Endothelial cell of umbilical vein (primary cell): ENCODE results near the gene WDPCP.

Experiments
- CTCF ChIP-seq, 2 donors: IDR thresholded peaks; 1 replicate in 1 of 2; 2 replicates in 1 of 2; pipeline ENCODE4 v1.5.1; 2011; ENCODE audit warnings: low read length in 2 of 2, mild to moderate bottlenecking in 2 of 2, moderate library complexity in 2 of 2, control low read depth in 1 of 2, inconsistent platforms in 1 of 2, low read depth in 1 of 2; ENCODE audit not compliant: insufficient read depth in 1 of 2; ENCODE audit errors: extremely low read depth in 1 of 2
- EZH2 ChIP-seq: IDR thresholded peaks from 2 replicates; pipeline ENCODE4 v1.6.1; 2012; ENCODE audit warnings: borderline replicate concordance, low read depth, mild to moderate bottlenecking, moderate library complexity, low read length, inconsistent platforms; ENCODE audit not compliant: severe bottlenecking
- FOS ChIP-seq: IDR thresholded peaks from 2 replicates; pipeline ENCODE4 v1.6.1; 2011; ENCODE audit warnings: mild to moderate bottlenecking, low read length, moderate library complexity, borderline replicate concordance; ENCODE audit not compliant: insufficient read depth
- GATA2 ChIP-seq: IDR thresholded peaks from 2 replicates; pipeline ENCODE4 v1.7.0; 2011; ENCODE audit warnings: low read depth, mild to moderate bottlenecking, moderate library complexity, mixed read lengths, low read length; ENCODE audit not compliant: insufficient read length, insufficient read depth
- JUN ChIP-seq: IDR thresholded peaks from 2 replicates; pipeline ENCODE4 v1.6.1; 2011; ENCODE audit warnings: borderline replicate concordance, low read depth; ENCODE audit not compliant: insufficient read length, insufficient read depth
- MAX ChIP-seq: IDR thresholded peaks from 2 replicates; pipeline ENCODE4 v1.6.1; 2011; ENCODE audit not compliant: insufficient read depth, insufficient read length
- MYC ChIP-seq: IDR thresholded peaks from one replicate; pipeline ENCODE4 v1.6.1; 2011; ENCODE audit warnings: mild to moderate bottlenecking, low read depth, low read length
- POLR2A ChIP-seq: IDR thresholded peaks from 2 replicates; pipeline ENCODE4 v1.6.1; 2012; ENCODE audit warnings: low read depth, mild to moderate bottlenecking, control low read depth, low read length
- POLR2AphosphoS5 ChIP-seq: IDR thresholded peaks from 2 replicates; pipeline ENCODE4 v1.6.1; 2012; ENCODE audit warnings: low read depth, mild to moderate bottlenecking, control low read depth, low read length, moderate library complexity; ENCODE audit not compliant: insufficient read depth

- TF ChIP-seq JUN (no peak), CTCF (IDR thresholded peaks at IDR 0.05; ENCODE audit: extremely low read depth in 1 of 2, insufficient read depth in 1 of 2, low read depth in 1 of 2, low read length in 2 of 2) (no peak), POLR2AphosphoS5 (no peak), POLR2A (no peak), FOS (no peak), MYC (no peak), MAX (no peak), GATA2 (no peak), EZH2 (no peak)
These were observed 467.0 kb downstream of the WDPCP start for GRCh38 chr2:63121055-63121834.
